Measurements from ENCODE around the gene NELFB.

The NELFB gene

GRCh38 chr9:137316012-137316981, 61.2 kb downstream of the NELFB start:
- no peak for DNase-seq

- no peak for DNase-seq
Measured at GRCh38 chr9:137317021-137317717, 62.0 kb downstream of the NELFB start.

GRCh38 chr9:137317718-137318511, 62.8 kb downstream of the NELFB start:
- DNase-seq: no peak

GRCh38 chr9:137318602-137319001, 63.5 kb downstream of the NELFB start:
- DNase-seq: no peak

GRCh38 chr9:137319011-137319738, 64.0 kb downstream of the NELFB start:
- DNase-seq: no peak

- DNase-seq: no peak
Measured at GRCh38 chr9:137319739-137320551, 64.8 kb downstream of the NELFB start.

- no peak for DNase-seq
Measured at GRCh38 chr9:137320555-137321384, 65.6 kb downstream of the NELFB start.

GRCh38 chr9:137321726-137322361, 66.7 kb downstream of the NELFB start:
- DNase-seq: no peak

All from NK-92 treated with Interleukin-12 subunit alpha and Interleukin-12 subunit beta, amount 100 ng/mL, for 24 hours (cell line).